ENCODE measurements around the gene PRKCE.

The PRKCE gene

DNA sequence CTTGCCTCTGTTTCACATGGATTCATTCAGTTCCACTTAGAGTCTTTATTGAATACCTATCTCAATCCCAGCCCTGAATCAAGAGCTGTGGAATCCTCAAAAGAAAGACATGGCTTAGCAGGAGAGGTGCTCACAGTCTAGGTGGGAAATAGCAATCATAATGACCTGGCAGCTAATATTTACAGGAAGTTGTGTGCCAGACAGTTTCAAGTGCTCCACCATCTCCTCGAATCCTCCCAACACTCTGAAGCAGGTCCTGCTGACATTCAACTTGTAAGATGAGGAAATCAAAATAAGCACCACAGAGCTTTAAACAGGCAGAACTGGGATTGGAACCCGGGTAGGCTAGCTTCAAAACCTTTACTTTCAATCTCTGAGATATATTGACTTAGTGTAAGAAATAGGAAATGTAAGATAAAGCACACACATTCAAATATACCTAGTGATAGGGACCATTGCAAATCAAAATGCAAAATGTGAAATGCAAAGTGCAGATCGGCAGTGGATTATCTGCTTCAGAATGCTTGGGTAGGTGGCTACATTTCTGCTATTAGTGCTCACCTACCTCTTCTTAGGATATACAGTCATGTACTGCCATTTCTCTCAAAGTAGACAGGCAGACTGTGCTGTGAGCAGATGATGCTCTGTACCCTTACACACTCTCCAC is 182.0 kb downstream of the PRKCE start:
- no peak for DNase-seq (ENCODE audit: low read depth in 2 of 3, low spot score in 1 of 3)

DNA sequence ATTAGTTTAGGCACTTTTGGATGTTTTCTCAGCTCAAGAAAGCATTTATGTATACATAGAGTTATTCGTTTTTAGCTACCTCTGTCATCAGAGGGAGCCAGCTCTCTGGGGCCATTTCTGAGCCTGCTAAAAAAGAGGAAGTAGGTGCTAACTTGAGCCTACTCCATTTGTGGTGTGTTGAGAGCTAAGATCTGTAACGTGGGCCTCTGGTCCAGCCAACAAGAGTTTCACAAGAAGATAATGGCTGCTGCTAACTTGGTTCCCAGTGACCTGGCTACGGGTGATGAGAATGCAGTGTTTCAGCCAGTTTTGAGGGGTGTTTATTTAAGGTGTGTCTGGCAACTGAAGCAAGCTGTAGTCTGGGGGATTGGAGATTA is 182.5 kb downstream of the PRKCE start:
- DNase-seq (ENCODE audit: low read depth in 2 of 3, low spot score in 1 of 3), result no peak

- DNase-seq (ENCODE audit: low read depth in 2 of 3, low spot score in 1 of 3), result no peak
Measured at GRCh38 chr2:45834372-45834771, 182.9 kb downstream of the PRKCE start.

DNA sequence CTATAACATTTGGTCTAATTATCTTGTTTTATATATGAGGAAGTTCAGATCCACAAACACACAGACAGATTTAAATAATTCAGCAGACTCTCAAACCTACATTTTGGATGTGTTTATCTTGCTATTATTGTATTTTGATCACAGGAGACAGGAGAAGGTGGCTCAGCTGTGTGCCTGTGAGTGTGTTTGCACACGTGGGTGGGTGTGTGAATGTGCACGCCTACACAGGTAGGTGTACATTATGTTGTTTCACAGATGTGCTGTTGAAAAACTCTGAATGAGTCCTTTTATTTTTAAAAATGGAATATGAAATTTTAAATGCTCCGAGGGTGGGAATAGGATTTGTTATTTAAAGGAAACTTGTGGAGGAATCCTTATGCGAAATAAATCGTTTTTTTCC is 183.4 kb downstream of the PRKCE start:
- DNase-seq (ENCODE audit: low read depth in 2 of 3, low spot score in 1 of 3), result no peak

DNA sequence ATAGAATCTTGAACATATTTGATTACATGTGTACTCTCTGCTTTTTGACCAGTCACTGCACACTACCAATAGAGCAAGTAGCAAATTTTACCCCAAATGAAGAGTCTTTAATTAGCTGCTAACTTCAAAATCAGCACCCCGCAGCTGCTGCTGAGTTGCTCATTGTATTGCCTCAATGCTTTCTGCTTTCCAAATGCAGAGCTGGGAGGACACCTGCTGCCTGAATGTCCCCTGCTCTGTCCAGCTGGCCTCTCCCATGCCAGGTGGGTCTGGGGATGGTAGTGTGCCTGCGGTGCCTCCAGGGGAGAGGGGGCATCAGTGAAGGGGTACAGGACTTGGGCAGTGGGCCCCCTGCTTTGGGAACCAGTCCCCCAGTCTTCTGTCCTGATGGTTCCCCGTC is 184.8 kb downstream of the PRKCE start:
- DNase-seq (ENCODE audit: low read depth in 2 of 3, low spot score in 1 of 3), result no peak

DNA sequence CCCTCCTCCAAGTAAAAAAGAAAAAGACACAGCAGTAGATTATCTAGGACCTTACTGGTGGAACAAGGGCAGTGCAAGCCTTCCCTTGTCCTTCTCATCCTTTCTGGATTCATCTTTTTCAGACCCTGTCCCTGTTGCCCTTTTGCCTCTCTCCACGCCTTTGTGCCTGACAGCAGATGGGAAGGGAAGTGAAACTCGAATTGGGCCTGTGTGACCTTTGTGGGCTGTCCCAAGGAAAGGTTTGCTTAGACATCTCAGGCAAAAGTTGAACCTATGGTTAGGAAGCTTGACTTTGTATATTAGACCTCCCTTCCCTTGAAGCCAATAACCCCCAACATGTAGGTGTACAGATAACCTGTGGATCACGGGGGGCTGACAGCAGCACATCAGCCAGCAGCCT is 185.3 kb downstream of the PRKCE start:
- no peak for DNase-seq (ENCODE audit: low read depth in 2 of 3, low spot score in 1 of 3)

DNA sequence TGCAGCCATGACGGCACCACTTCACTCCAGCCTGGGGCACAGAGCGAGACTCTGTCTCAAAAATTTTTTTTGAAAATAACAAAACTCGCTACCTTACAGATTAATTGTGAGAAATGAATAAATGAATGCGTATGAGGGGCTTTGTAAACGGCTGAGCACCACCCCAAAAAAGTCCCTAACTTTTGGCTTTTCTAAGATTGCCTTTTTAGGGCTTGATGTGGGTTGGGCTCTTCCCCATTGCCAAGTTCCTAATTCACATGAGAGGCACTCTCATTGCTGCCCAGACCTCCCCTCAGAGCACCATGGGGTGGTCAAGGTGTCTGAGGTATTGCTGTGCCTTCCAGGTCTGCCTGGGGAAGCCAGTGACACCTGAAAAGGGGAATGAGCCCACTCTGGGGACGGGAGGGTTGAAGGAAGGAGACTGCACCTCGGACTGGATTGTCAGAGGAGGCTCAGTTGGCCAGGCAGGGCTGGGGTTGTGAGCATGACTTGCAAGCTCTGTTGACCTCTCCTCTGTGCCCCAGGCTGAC is 186.4 kb downstream of the PRKCE start:
- no peak for DNase-seq (ENCODE audit: low read depth in 2 of 3, low spot score in 1 of 3)

DNA sequence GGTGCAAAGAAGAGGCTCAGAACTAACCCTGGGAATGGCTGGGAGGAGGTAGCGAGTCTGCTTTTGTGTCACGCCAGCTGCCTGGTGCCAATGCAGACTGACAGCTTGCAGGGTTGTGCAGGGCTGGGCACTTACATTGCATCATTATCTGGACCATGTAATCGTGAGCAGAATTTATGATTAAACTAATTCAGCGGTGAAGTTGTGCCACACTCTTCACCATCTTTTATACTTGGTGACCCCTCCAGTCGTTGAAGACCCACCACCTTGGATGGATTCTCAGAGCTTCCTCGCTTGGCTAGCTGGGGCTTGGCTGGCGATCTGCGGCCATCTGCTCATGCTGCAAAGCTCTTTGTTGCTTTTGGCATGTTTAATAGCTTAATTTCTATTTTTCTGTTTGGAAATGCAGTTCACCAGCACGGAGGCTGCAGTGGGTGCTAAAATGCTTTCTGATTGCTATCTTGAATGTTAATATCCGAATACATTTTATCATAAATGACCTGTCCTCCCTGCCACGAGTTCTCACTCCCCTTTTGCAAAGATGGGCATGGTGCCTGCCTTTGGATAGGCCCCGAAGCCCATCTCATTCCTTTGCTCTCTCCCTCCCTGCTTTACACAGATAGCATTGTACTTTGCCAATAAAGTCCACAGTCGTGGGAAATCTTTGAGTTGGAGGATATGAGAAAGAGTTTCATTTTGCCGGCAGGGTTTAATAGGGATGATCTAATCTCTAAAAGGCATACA is 188.2 kb downstream of the PRKCE start:
- no peak for DNase-seq (ENCODE audit: low read depth in 2 of 3, low spot score in 1 of 3)

DNA sequence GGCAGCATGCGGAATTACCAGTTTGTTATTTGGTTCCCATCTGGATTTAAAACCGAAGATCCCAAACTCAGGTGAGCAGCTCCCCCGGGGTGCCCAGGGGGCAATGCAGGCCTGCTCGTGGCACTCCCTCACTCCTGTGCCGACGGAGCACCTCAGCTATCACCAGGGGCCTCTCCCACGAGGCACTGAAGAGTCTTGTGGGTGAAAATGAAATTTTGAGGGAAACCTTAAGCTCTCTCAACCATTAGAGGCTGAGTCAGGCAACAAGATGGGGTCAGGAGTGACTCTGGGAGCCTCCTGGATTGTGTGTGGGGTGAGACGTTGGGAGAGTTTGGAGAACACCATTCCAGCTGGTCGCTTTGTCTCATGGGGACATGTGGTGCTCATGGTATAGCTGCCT is 189.0 kb downstream of the PRKCE start:
- no peak for DNase-seq (ENCODE audit: low read depth in 2 of 3, low spot score in 1 of 3)

GRCh38 chr2:45841752-45842407 is 190.4 kb downstream of the PRKCE start:
- DNase-seq (ENCODE audit: low read depth in 2 of 3, low spot score in 1 of 3), result no peak

DNA sequence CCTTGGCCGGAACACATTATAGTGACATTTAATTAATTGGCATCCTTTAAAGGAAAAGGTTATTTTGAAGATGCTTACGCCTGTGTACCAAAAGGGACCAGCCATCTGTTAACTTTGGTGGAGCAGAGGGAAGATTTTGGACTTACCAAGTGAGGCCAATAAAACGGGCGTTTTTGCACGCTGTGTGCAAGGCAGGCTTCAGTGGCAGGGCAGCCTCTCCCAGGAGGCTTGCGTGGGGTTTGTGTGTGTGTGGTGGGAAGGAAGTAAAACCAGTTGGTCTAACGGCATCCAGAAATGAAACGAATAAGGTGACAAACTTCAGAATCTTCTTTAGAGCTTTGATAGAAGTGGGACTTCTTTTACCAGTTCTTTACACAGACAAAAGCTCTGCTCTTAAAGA is 191.7 kb downstream of the PRKCE start:
- no peak for DNase-seq (ENCODE audit: low read depth in 2 of 3, low spot score in 1 of 3)

- DNase-seq (ENCODE audit: low read depth in 2 of 3, low spot score in 1 of 3), result no peak
Measured at GRCh38 chr2:45844796-45845457, 193.5 kb downstream of the PRKCE start.

DNA sequence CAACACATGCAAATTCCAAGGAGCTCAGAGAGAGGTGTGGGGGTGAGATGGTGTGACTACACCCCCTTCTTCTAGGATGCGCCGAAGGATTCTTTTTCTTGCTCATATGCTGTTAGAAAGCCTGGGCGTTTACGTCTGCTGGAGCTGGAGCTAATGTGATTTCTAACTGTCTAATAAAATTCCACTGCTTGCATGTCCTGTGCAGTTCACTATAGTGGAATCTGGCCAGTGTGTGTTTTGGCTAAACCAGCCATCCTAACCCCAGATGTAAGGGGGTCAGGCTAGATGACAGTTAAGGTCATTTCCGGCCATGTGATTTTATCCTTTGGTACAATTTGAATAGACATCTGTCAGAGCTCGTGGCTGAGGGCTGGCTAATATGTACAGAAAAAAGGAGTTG is 194.1 kb downstream of the PRKCE start:
- DNase-seq (ENCODE audit: low read depth in 2 of 3, low spot score in 1 of 3), result no peak

GRCh38 chr2:45849491-45850283 is 198.2 kb downstream of the PRKCE start:
- DNase-seq (ENCODE audit: low read depth in 2 of 3, low spot score in 1 of 3), result no peak

DNA sequence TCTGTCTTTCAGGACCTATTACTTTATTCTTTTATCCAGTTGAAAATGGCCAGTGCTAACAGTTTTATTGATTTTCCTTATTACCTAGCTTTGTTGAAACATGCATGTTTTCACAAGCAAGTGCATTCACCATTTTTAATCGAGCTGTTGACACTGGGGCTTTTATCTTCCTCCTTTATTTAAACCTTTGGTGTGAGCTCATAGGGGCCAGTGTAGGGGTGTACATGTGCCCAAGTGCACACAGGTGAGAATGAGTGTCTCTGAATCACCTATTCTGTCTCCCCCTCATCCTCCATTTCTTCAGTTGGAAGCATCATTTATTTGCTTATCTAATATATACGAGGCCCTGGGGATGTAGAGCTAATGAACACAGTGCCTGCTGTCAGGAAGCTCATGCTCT is 199.1 kb downstream of the PRKCE start:
- no peak for DNase-seq (ENCODE audit: low read depth in 2 of 3, low spot score in 1 of 3)

DNA sequence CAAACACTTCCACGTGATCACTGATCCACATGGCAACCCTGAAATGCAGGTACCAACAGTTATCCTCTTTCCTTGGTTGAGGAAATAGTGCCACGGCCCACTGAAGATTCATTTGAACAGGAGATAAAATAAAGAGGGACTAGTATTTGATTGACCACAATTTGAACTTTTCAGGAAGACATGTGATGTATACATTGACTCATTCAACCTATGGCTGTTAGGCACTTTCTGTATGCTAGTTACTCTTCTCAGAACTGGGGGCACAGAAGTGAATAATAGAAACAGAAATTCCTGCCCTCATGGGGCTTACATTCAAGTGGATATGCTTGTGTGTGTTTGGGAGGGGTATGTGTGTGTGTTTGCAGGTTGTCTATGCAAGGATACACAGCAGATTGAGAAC is 199.6 kb downstream of the PRKCE start:
- no peak for DNase-seq (ENCODE audit: low read depth in 2 of 3, low spot score in 1 of 3)

DNA sequence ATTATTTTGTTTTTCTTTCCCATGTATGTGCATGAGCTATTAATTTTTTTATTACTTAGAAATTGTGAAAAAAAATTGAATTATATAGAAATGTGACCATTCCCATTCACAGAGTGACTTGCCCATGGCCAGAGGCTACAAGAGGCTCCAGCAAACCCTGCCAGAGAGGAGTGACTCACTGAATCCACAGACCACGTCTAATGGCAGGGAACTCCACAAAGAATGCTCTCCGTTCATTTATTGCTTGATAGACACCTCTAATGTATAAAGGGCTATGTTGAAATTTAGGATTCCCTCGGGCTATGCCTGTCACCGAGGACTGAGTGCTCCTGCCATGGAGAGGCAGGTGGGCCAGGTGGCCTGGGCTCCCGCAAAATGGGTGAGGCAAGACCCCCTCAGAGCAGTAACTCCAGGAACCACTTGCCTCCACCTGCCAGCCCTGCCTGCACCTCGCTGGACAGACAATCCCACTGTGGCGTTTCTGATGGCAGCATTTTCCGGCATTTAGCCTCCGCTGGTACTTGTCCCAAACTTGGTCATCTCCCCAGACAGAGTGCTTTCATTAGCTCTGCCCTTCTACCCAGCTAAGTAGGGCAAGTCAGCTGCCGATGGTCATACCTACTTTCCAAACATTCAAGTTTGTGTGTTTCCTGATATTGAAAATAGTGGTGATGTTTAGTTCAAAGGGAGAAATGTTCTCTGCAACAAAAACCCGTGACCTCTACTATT is 200.3 kb downstream of the PRKCE start:
- DNase-seq (ENCODE audit: low read depth in 2 of 3, low spot score in 1 of 3), result no peak

- no peak for DNase-seq (ENCODE audit: low read depth in 2 of 3, low spot score in 1 of 3)
Measured at GRCh38 chr2:45852450-45853150, 201.1 kb downstream of the PRKCE start.

DNA sequence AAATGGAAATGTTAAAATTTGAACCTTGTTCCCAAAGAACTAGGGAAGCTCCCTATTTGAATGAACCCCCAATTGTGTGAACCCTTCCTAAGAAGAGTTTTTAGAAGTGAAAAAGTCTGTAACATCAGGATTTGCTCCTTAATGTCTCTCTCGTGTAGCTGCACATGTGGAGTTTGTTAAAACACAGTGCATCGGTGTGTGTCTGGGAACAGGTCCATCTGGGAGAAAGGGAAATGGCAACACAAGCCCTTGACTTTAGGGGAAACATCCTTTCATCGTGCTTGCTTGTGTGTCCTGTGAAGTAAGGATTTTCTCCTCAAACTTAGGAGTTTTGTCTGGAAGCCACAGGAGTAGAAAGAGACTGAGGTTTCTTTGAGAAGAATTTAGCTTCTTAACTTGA is 203.9 kb downstream of the PRKCE start:
- no peak for DNase-seq (ENCODE audit: low read depth in 2 of 3, low spot score in 1 of 3)

Data from stimulated activated CD4-positive, alpha-beta T cell treated with anti-CD3 and anti-CD28 coated beads, Interleukin-12 subunit alpha, Interleukin-12 subunit beta, amount 100 ng/mL, for 48 hours (primary cell).